ENCODE data around the gene RMC1.

Gene RMC1

GRCh38 chr18:23462876-23463275, 40.4 kb upstream of the RMC1 start:
- TF ChIP-seq CTCF (IDR thresholded peaks at IDR 0.05; ENCODE audit: low read depth, low read length) = no peak

GRCh38 chr18:23468753-23469459, 34.4 kb upstream of the RMC1 start:
- TF ChIP-seq CTCF (IDR thresholded peaks at IDR 0.05; ENCODE audit: low read depth, low read length) = no peak

More at GRCh38 chr18:23462876-23463275, 40.4 kb upstream of the RMC1 start:
- DNase-seq (ENCODE audit: extremely low read depth, low read depth) = no peak

GRCh38 chr18:23470620-23471387, 32.5 kb upstream of the RMC1 start:
- no peak for TF ChIP-seq CTCF (IDR thresholded peaks at IDR 0.05; ENCODE audit: low read depth, low read length)
- no peak for DNase-seq (ENCODE audit: extremely low read depth, low read depth)

More at GRCh38 chr18:23468753-23469459, 34.4 kb upstream of the RMC1 start:
- DNase-seq (ENCODE audit: extremely low read depth, low read depth) = no peak

GRCh38 chr18:23471486-23471885, 31.8 kb upstream of the RMC1 start:
- no peak for DNase-seq (ENCODE audit: extremely low read depth, low read depth)
- no peak for TF ChIP-seq CTCF (IDR thresholded peaks at IDR 0.05; ENCODE audit: low read depth, low read length)

- DNase-seq (ENCODE audit: extremely low read depth, low read depth) = no peak
- no peak for TF ChIP-seq CTCF (IDR thresholded peaks at IDR 0.05; ENCODE audit: low read depth, low read length)
Measured at GRCh38 chr18:23479829-23480505, 23.3 kb upstream of the RMC1 start.

- TF ChIP-seq CTCF (IDR thresholded peaks at IDR 0.05; ENCODE audit: low read depth, low read length) = no peak
- DNase-seq (ENCODE audit: extremely low read depth, low read depth) = no peak
Measured at GRCh38 chr18:23484561-23485182, 18.6 kb upstream of the RMC1 start.

Measured in AG09319 (cell line).